Activated naive CD4-positive, alpha-beta T cell treated with anti-CD3 and anti-CD28 coated beads, Interleukin-2, amount 50 U/mL, for 16 hours (primary cell): ENCODE data around the gene CELF1.

Experiments used
- DNase-seq: peaks from one replicate; pipeline ENCODE4 v3.0.0-alpha.2; 2020

Gene CELF1

DNA sequence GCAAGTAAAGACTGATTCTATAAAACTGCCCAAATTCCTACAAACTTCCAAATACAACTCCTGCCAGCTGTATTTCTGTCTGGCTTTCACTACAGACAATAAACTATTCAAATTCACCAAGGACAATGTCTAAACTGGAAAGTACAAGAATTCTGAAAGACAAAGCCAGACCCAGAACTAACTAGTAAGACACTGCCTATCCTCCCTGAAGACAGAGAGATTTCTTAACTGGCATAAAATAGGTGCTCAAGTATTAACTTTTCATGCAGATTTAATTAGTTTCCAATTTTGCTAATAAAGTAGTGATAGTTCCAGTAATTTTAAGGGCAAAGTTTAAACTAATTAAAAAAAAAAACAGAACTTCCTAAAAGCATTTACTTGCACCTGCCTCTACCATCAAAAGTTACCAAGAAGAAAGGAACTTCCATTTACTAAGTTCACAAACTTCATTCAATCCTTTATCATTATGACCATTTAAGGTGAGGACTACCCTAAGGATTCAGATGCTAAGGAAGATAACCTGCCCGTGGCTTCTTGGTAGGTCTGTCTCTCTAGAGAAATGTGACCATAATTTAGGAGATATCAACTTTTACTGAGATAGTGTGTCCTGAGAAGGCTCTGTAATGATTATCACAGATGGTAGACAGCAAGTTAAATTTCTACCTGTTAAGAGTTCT is 45.2 kb downstream of the CELF1 start:
- DNase-seq = no peak

DNA sequence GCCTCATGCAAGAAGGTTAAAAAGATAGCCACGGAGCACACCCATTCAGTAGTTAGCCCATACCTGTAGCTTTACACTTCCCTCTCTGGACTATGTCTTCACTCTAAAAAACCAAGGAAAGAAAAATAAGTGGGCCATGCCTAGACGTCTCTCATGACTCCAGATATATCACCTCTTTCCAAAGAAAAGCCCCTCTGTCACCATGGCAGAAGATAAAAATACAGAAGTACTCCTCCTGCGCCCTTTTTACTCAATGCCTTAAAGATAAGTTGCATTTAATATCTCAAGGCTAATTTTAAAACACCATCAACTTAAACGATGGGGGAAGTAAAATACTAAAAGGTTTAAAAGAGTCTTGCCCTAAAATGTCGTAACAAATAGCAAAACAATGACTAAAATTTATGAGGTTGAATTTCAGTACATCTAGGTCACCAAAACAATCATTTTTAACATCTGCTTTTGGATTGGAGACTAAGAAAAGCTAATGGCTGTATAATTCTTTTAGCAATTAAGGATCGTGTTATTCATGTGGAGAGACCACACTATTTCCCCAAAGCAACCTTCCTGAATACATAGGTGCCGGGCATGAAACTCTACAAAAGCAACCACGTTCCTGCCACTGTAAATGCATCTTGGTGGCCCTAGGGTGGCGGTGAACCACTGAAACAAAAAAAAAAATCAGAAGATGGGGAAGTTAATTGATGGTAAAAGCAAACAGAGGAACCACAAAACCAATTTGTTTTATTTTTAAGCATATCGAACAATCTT is 46.0 kb downstream of the CELF1 start:
- no peak for DNase-seq

DNA sequence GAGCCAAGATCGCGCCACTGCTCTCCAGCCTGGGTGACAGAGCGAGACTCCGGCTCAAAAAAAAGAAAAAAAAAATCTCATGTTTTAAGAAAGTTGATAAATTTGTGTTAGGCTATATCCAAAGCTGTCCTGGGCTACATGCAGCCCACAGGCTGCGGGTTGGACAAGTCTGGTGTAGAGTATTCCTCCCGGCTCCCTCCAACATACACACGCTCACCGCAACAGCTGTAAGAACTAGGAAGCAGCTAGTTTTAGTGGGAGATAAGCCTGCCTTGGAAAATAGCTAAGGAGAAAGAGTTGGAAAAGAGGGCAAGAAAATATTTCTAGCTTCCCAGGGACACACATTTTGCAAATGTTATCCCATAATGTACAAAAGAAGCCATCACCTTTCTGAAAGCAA is 46.6 kb downstream of the CELF1 start:
- DNase-seq = no peak

DNA sequence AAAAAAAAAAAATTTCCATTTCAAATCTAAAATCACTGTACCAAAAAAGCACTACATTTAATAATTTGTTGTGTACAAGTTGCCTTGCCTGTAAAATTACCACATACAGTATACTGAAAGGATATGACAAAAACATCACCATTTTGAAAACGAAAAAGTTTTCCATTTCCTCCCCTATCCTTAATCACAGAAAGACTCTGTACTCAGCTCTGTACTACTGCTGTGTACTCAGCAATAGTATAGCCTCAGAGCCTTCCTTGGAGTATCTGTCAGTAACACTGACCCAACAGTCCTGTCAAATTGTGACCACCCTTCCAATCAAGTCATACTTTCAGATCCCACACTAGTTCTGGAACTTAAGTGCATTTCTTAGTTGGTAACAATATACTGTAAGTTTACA is 48.0 kb downstream of the CELF1 start:
- no peak for DNase-seq

DNA sequence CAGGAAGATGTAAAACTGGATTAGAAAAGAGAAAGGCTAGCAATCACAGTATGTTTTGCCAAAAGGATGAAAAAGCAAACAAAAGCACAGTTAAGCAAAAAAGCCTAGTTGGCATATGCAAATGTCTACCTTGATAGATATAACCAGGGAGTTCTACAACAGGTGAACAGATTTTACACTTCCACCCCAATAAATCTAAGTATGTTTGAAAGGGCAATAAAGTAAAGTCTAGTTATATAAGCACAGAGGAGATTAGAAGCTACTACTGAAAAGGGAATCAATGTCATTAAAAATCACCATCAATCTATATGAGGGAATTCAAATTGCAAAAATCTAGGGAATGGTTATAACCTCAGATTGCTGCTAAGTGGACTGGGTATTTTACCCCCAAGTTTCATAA is 49.7 kb downstream of the CELF1 start:
- DNase-seq = no peak

DNA sequence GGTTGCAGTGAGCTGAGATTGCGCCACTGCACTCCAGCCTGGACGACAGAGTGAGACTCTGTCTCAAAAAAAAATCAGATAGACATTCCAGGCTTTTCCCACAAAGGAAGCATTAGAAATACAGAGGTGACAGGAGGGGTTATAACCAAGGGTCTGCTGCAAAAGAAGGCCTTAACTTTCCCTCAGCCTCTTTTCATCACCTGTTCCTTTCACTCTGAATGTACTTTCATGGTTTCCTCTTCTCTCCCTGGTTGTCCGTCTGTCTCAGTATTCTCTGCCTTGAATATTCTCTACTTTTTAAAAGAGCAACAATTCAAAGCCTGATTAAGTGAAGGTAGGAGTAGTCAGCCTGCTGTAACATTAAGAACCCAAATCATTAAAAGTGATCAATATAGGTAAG is 50.2 kb downstream of the CELF1 start:
- DNase-seq = no peak

DNA sequence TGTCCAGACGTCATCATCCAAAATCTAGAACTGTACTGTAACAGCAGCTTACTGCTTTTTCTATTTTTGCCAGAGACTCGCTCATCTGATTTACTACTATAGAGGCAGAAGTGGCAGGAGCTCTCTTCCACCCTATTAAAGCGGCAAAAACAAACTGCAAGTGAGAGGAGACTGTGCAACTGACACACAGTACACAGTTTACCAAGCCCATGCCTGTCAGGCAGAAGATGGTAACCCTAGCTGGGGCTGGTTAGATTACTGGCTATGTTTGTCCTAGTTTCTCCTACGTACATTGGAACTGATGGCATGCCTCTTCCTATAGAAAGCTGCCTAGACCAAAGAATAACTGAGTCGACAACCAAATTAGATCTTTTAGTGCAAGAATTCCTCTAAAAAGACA is 51.8 kb downstream of the CELF1 start:
- DNase-seq = no peak

DNA sequence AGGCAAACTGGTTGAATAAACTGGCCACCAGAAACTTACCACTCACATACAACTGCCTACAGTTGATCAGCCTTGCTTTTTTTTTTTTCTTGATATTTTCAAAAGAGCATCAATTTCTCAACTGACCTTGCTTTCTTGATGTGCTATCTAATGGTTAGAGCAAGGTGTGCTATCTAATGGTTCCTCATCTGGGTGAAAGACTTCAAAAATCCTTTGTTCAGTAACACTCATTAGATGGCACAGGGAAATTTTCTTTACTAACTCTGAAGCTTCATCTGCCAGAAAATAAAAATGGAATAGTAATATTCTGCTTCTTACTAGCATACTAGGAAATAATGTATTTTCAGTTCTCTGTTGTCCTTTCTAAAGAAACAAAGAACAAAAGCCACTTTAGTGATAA is 52.8 kb downstream of the CELF1 start:
- no peak for DNase-seq

DNA sequence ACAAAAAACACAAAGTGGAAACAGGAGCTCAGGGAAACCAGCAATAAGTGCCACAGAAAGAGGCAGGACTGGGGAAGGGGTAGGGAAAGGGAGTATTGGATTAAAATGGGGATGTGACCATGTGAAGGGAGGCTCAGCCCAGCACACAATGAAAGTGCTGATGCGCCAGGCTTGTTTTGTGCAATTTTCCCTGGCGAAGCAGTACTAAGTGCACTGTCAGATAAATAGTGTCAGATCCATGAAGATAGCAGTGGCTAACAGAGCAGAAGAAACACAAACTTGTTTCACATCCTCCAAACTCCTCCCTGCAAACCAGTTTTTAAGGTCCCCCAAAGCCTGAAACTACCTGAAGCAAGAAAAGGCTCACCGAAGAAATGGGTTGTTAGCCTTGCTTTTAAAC is 53.3 kb downstream of the CELF1 start:
- DNase-seq = no peak

DNA sequence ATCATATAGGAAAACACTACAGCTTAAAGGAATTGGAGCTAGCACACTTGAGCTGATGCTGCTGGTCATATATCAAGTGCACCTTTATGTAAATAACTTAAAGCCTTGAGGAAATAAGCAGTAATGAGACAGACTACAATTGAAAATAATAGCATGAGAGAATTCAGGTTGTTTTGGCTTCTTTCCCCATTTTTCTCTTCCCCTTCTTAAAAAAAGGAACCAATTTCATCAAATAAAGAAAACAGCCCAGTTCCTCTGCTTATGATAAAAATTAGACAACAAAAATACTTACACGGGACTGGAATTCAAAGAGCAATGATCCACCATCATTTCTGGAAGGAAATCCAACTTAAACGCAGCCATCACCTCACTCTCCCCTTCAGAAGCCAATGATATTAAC is 53.8 kb downstream of the CELF1 start:
- DNase-seq = no peak

DNA sequence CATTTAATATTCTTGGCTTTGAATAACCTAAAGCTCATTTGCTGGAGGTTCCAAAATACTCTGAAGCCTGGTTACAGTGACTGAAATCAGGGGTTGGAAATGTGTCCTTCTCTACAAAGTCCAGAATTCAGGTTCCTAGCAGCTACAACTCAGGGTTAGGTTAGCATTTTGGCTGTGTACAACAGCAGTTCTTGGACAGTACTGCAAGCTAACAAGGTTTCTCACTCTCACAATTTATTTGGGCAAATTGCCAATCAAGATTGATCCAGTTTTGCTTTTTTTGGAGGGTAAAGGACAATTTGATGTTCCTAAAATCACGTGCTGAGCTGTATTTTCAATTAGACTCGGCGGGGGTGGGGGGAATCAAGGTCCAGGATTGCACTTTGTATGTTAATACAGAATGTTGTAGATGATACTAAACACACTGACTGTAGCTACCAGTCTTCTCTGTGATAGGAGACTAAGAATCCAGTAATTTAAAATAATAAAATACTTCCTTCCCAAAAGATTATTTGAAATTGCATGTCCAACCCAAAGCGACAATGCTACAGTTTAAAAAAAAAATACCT is 54.3 kb downstream of the CELF1 start:
- no peak for DNase-seq

DNA sequence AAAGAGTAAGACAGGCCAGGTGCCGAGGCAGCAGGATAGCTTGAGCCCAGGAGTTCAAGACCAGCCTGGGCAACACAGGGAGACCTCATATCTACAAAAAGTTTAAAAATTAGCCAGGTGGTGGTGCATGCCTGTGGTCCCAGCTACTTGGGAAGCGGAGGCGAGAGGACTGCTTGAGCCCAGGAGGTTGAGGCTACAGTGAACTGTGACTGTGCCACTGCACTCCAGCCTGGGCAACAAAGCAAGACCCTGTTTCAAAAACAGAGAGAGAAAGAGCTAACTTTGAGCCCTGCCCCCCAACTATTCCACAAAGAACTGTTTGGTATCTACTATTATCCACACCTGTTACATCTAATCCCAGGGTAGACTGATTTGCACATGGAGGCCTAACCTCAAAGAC is 54.8 kb downstream of the CELF1 start:
- DNase-seq = no peak

DNA sequence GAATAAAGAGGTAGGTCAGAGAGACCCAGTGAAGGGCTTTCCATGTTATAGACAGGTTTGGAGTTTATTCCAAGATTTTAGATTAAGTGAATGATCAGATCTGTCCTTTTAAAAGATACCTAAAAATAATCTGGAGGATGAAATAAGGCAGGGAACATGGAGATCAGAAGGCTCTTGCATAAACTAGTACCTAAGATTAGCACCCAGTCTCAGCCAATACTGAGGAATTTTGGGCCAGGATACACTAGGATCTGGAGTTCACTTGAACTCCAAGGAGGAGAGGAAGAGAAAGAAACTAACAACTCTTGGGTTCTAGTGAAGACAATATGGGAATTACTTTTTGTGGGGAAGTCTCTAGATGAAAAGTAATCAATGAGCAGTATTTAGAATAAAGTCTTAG is 56.1 kb downstream of the CELF1 start:
- DNase-seq = no peak

DNA sequence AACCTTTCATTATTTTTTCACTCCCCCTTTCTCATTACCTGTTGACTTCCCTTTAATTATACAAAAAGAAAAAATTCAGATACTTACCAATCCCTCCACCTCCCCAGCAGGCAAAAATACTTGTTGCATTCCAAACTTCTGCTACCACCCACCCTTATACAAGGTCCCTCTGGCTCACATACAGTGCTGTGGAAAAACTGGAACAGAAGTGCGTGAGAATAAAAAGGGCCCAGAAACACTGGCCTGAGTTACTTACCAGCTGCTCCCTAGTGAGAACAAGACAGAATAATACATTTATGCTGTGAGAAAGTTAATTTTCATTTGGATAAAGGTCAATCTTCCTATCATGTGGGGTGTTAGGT is 57.1 kb downstream of the CELF1 start:
- DNase-seq = no peak

DNA sequence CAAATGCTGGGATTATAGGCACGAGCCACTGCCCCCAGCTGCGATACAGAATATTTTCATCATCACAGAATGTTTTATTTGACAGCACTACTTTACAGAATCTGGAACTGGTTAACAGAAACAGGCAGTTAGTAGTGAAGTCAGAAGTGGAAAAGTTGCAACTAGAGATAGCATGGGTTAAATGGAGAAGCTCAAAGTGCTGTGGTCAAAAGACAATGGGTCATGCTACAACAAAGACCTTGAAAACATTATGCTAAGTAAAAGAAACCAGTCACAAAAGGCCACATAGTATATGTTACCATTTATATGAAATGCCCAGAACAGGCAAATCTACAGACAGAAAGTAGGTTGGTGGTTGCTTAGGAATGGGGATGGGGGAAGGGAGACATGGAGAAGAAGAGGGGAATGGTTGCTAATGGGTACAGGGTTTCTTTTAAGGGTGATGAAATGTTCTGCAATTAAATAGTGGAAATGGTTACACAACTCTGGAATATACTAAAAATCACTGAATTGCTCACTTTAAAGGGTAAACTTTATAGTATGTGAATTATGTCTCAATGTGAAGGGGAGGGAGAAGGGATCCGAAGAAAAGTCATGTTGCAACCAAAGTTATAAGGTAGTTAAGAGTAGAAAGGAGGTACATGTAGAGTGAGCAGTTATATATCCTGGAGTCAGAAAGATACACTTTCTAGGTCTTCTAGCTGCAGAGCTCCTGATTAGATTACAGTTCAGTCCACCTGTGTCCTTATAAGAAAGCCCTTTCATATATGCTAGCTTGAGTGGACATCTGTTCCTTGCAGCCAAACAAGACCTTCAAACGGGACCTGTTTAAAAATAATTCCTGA is 57.7 kb downstream of the CELF1 start:
- DNase-seq = no peak

DNA sequence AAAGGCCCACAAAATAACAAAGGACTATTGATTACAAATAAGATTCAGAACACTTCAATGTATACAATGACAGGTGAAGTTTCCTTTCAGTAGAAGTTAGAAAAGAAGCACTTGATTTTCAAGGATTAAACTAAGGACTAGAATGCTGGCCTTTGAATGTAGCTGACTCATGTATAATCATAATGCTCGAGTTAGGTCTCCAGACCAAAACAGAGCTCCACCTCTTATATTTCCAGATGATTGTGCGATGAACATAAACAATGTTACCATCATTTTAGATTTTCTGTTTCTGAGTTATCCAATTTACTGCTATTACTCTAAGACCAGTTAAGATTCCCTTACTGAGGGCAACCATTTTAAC is 63.6 kb downstream of the CELF1 start:
- DNase-seq = no peak

DNA sequence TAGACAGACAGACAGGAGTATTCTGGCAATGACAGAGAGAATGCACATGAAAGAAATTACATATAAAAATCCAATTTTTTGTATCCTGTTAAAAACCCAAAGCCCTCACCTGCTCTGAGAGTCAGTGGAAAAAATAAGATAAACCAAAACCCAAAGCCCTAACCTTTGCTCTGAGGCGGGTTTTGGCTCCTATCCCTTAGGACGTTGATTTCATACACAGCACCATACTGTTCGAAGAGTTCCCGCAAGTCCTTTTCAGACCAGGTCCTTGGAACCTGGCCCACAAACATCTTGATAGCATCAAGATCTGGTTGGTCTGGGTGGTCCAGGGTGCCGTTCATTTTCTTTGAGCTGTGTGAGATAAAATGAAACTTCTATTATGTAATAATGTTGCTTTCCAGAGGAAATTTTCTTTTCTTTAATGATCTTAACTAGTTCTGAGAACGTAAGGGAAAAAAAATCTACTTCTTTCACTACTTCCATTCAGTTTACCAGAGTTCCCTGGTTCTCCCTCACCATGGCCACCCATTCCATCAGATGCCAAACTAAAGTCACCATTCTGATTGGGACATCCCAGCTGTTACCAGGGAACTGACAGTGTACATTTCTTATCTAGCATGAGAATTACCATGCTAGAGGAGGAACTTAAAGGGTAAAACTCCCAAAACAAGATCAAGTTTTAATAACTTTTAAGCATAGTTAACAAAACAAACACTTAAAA is 64.1 kb downstream of the CELF1 start:
- DNase-seq = no peak

DNA sequence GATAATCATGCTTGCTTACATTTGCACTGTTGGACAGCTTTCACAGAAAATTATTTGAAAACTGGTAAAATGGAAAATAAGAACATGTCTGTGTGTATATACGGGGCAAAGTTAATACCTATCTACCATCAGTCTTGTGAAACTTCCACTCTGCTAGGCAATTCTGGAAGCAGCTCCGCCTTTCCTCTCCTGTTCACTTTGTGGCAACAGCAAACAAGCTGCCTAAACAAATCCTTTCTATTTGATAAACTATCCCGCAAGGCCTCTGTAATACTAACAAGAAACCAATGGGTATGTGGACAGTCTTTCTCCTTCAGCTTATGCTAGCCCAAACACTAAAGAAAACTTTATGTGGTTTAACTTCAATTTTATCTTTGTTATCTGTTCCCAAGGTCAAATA is 64.8 kb downstream of the CELF1 start:
- no peak for DNase-seq

DNA sequence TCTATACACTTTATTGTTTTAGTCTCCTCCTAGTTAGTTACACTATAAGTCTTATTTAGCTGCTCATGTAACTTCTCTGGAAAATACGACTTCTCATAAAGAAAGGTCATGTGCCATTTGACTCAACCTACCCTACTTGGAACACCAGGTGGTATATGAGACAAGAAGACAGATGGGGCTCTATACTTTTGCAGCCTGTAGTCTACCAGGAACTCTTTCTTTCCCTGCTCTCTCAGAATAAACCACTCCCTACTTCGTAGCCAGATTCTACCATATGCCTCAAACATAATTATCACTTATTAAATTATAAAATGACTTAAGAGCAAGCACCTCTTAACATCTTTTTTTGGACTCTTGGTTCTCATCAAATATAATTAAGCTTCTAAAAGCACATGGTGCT is 65.5 kb downstream of the CELF1 start:
- DNase-seq = no peak

DNA sequence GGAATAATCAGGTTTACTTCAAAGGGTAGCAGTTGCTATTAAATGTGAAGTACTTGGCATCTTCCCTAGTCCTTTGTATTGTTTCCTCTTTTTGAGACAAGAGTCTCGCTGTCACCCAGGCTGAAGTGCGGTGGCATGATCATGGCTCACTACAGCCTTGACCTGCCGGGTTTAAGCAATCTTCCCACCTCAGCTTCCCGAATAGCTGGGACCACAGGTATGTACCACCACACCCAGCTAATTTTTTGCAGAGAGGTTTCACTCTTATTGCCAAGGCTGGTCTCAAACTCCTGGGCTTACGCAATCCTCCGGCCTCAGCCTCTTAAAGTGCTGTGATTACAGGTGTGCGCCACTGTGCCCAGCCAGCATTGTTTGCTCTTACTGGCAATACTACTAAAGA is 67.8 kb downstream of the CELF1 start:
- no peak for DNase-seq

DNA sequence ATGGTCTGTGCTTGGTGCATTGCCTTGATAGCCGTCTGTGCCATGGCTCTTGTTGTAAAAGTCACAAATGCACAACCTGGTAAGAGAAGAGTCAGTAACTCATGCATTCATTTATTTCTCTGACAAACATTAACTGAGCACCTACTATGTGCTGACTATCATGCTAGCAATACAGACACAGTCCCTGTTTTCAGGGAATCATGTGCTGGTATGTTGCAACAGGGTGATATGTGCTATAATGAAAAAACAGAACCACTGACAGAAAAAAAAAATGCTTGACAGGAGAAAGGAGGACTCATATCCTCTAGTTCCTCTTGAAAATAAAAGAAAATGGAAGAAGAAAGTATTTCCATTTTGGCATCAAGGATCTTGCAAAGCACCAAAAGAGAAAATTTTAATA is 69.5 kb downstream of the CELF1 start:
- no peak for DNase-seq

DNA sequence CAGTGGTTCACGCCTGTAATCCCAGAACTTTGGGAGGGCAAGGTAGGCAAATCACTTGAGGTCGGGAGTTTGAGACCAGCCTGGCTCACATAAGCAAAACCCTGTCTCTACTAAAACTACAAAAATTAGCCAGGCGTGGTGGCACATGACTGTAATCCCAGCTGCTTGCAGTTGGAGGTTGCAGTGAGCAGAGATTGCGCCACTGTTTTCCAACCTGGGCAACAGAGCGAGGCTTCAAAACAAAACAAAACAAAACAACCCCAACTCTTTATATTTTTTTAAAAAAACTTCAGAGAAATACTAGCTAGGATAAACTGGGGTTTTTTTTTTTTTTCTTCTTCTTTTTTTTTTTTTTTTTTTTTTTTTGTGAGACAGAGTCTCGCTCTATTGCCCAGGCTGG is 72.2 kb downstream of the CELF1 start:
- no peak for DNase-seq

DNA sequence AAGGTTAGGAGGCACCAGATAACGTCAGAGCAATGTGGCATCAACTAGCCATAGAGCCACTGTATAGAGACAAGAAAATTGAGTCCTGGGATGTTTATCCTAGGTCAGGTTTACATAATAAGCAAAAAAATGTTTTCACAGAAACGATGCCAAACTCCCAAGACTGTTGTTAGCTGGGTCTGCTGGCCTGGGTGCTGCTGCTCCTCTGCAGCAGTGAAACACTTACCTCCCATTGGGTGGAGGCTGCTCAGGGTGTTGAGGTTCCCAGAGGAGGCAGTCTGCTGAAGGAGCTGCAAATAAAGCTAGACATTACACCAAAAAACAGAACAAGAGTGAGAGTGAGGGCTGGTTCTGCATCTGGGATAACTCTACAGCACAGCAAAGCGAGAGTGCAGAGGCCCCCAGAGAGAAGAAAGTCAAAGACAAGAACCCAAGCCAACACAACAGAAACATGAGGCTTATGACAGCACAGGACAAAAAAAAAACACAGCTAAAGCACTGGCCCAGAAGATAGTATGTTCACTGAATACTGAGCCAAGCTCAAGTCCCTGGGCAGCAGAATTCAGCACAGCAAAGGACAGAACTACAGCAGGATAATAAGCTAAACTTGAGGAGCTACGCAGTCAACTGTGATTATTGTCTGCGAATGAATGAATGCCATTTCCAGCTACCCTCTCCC is 74.1 kb downstream of the CELF1 start:
- DNase-seq = no peak
